ENCODE measurements around the gene EEF1AKMT1.
"Not testable (repeated sequence)": the region's sequence is repeated elsewhere in the genome, so short reads cannot be mapped to it uniquely, and the experiment has no call there.

The EEF1AKMT1 gene

DNA sequence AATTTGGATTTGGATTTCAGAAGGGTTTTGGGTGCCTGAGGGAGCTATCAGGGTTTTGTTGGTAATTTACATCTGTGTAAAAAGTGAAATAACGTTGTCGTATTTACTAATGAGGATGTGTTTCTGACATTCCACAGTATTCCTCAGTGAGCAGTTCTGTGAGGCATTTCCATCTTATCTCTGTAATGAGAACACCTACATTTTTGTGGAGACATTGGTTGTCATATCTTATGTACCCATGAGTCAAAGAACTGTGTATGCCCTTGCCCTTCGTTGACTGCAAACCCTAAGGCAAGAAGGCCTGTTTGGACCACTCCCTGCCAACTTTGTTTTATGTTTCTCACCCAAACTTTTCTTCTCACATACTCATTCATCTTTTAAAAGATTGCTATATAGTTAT is 84.5 kb downstream of the EEF1AKMT1 start:
- DNase-seq = no peak

DNA sequence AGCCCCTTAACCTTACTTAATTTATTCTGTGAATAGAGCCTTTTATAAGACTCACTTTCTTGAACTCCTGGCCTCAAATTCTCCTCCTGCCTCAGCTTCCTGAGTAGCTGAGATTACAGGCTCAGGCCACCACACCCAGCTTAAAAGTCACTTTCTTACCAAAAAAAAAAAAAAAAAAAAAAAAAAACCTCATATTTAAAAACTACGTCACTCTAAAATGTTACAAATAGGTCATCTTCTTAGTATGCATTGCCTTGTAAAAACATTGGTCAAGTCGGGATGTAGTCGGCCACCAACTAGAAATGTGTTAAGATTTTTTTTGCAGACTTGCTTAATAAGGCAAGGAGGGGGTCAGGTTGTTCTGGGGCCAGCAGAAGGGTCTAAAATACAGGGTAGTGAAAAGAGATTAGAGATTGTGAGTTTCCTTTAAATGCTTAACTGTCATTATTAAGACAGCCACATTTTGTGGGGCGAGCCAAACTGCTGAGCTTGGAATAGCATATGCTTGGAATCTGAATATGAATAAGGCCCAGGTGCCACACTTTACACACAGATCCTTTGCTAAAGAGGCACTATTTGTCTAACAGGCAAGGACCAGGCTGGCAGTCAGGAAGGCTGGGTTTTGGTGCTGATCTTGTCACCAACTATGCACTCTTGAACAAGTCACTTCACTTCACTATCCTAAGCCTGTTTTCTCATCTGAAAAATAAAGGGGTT is 86.7 kb downstream of the EEF1AKMT1 start:
- DNase-seq = no peak

DNA sequence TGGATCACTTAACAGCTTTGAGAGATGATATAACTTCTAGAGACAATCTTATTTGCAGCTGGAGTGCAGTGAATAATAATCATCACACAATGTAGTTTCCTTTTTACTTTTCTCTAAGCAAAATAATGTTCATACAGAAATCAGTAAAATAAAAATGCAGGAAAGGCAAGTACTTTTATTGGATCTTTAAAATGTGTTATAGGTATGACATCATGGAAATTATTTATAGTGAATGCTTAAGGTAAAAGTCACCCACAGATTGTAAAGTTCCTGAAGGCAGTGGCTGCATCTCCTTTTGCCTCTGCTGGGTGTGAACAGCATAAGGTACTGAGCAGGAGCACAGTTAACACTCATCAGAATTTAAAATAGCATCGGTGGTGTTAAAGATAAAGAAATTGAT is 87.6 kb downstream of the EEF1AKMT1 start:
- no peak for DNase-seq

DNA sequence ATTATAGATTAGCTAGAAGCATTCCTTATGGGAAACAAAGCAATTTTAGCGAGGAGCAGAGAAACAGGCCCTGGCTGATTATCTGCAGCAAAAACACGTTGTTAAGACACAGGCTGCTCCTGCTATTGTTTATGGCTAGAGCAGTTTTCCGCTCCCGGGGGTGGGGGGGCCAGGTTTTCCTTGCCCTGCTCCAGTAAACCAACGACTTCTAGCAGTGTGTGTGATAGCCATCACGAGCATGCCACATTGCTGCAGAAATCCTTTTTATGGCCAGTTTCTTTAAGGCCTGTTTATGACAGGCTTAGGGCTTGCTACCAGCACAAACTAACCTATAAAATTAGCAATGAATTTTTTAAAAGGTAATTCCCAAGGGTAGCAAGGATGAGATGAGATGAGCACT is 88.7 kb downstream of the EEF1AKMT1 start:
- DNase-seq = no peak

DNA sequence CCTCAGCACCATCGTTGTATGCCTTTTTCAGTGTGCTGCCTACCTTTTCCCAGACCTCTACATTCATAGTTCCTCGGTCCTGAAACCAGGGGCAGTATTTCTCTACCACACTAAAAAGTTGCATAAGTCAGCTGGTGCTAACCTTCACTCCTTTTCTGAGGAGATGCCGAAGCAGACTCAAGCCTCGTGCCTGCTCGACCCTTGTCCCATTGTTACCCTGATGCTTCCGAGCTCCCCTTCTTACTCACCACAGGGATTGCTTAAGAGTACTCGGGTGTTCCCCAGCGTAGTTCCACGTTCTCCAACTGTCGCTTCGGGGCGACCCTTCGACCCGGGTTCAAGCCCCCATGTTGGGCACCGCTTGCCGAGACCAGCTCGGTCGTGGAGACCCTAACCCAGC is 89.2 kb downstream of the EEF1AKMT1 start:
- DNase-seq = no peak

DNA sequence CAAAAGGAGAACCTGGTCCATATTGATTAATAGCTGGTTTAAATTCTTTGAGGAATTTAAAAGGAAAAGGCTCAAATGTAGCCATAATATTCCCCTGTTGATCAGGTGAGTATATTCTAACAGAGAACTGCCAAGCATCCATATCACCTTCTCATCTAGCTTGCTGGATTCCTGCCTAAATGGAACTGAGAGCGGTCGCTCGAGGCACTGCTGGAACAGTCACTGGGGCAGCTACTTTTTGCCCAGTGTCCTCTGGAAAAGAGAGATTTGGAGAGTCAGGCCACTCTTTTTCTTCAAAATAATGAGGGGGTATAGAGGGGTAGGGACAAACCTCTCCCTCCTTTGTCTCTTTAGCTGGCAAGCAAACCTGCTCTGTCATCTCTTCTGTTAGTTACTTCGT is 89.7 kb downstream of the EEF1AKMT1 start:
- DNase-seq = no peak

DNA sequence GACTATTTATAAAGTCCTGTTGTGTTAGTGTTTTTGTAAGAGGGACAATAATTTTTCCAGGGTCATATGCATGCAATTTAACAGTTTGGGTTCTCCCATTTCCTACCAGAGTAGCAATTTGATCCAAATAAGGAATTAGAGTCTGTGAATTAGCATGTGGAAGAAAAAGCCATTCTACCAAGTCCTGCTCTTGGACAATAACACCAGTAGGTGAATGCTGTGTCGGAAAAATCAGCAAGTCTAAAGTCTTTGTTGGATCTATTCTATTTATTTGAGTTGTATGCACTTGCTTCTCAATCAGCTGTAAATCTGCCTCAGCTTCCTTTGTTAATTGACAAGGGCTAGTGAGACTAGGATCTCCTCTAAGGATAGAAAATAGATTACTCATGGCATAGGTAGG is 91.7 kb downstream of the EEF1AKMT1 start:
- no peak for DNase-seq

DNA sequence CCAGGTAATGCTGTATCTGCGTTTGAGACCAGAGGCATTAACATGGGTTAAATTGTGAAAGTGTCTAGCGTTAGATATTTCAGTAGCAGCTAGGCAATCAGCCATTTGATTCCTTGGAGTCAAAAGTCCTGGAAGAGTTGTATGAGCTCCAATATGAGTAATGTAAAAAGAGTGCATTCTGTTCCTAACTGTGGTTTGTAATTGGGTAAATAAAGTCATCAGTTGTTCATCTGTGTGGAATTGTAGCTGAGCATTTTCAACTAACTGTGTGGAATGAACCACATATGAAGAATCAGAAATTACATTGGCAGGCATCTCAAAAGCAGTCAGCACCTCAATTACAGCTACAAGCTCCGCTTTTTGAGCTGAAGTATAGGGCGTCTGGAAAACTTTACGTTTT is 92.3 kb downstream of the EEF1AKMT1 start:
- DNase-seq = not testable (repeated sequence)

DNA sequence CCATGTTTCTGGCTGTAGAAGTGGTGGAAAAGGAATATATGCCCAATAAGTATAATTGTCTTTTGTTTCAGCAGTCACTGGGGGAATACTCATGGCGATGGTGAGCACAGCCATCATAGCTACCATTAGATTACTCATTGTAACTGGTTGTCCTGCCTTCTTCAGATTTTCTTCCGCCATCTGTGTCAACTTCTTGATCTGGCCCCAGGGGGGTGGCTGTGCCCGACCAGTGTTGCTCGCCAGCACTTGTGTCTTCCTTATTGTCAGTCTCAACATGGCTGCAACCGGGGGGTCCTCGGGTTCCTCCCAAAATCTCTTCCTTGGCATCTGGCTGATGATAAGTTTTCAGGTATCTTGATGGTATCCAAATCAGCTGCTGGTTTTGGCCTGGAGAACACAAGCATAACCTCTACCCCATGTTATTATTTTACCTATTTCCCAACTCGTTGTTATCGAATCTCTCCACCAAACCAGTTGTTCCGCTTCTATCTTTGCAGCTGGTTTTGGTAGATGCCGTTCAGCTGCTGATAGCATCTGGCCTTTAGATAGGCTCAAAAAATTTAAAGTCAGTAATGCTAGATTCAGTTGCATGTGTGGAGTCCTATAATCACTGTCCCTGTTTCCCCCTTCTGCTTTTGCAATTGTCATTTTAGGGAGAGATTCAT is 93.2 kb downstream of the EEF1AKMT1 start:
- no peak for DNase-seq

DNA sequence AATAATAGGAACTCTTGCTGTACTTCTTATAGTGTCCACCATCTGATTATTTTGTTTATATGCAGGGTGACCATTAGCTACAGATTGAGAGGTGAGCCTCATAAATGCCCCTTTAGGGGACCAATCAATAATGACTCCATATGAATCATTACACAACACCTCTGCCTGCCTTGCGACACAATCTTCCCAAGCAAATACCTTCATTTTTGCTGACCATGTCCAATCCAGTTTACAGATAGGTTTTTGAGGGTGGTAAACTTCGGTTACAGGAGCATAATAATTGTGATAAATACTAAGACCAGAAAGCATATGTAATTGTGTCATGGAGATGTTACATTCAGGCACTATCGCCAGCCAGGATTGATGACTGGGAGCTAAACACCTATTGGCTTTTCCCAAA is 93.9 kb downstream of the EEF1AKMT1 start:
- DNase-seq = no peak
